ENCODE data around the gene NID1.
"Not testable (repeated sequence)": the region's sequence is repeated elsewhere in the genome, so short reads cannot be mapped to it uniquely, and the experiment has no call there.

NID1 gene

DNA sequence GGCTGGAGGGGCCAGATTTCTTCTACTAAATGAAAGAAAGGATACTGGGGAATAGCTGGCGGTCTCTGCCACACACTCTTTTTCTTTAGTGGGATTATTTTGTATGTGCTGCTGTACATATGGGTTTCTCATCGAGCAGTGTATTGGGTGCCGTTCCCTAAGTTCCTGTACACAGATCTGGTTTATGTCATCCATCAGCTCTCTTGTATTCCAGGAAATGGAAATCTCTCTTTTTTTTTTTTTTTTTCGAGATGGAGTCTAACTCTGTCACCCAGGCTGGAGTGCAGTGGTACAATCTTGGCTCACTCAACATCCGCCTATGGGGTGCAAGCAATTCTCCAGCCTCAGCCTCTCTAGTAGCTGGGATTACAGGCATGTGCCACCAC is 27.0 kb upstream of the NID1 start:
- DNase-seq: no peak

DNA sequence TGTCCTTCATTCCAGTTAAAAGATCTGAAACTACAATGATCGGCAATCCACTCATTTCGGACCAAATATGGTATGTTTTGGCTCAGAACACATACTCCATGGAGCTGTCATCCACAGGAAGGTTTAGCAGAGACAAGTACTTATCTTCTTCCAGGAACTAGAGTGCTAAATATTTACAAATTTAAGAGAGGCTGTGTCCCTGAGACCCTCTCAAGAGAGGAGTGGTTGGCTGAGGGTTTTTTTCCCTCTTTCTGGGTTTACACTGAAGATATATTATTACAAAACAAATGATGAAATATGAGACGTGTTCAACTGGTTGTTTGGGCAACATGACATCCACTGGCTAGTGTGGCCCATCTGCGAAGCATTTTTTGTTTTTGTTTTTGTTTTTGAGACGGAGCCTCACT is 25.9 kb upstream of the NID1 start:
- no peak for DNase-seq

DNA sequence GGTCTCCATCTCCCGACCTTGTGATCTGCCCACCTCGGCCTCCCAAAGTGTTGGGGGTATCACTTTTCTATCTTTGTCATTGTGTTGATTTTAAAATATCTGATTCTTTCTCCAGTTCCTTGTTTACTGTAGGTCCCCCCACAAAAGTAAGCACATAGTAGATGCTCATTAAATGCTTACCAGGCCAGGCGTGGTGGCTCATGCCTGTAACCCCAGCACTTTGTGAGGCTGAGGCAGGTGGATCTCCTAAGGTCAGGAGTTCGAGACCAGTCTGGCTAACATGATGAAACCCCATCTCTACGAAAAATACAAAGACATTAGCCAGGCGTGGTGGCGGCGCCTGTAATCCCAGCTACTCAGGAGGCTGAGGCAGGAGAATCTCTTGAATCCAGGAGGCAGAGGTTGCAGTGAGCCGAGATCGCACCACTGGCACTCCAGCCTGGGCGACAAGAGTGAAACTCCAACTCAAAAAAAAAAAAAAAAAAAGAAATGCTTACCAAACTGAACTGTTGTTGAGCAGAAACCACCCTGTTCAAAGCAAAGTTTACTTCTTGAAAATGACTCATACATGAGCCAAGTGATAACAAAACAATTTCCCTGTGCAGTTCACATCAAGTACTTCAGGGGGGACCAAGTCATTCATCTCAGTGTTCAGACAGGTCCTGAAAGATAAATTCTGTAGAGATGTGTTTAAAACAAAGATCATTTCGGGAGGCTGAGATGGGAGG is 24.3 kb upstream of the NID1 start:
- DNase-seq: no peak

DNA sequence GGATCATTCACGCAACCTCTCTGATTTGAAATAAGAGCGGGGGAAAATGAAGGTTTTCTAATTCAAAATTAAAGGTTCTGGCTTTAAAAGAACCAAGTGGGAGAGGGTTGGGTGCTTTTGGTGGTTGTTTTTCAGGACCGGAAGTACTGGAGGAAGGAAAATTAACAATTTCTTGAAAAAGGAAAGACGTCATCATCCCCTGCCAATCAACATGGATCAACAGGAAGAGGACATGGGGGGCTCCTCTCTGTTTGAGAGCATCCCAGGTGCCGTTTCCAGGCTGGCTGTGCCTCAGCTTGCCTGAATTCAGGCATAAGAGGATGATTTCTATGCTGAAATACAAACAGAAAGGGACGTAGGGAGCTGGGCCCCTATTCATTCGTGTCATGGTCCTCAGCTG is 21.6 kb upstream of the NID1 start:
- no peak for DNase-seq

DNA sequence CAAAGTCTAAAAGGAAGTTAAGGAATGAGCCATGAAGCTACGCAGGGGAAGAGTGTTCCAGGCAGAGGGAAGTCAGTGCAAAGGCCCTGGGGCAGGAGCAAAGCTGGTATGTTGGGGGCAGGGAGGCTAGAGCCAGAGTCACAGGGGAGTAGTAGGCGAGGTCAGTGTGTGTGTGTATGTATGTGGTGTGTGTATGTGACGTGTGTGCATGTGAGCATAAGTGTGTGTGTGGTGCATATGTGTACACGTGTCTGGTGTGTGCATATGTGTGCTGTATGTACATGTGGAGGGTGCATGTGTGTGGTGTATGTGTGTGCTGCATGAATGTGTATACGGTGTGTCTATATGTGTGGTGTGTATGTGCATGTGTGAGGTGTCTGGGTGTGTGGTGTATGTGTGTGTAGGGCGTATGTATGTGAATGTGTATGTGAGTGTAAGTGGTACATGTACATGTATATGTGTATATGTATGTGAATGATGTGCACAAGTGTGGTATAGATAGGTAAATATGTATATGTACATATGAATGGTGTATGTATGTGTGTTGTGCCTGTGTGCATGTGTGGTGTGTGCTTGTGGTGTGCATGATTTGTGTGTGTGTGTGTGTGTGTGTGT is 20.8 kb upstream of the NID1 start:
- no peak for DNase-seq

DNA sequence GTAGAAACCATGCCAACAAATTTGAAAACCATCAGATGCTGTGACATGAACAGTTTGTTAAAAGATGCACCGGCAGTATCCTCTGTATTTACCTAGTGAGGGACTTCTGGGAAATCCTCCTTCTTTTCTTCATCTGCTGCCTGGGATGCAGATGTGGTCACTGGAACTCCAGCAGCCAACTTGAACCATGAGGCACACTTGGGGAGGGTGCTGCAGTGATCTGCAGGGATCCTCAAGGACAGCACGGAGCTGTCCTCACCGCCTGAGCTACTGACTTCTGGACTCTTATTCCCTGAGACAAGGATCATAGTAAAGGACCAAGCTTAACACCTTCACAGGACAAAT is 19.5 kb upstream of the NID1 start:
- DNase-seq: no peak

DNA sequence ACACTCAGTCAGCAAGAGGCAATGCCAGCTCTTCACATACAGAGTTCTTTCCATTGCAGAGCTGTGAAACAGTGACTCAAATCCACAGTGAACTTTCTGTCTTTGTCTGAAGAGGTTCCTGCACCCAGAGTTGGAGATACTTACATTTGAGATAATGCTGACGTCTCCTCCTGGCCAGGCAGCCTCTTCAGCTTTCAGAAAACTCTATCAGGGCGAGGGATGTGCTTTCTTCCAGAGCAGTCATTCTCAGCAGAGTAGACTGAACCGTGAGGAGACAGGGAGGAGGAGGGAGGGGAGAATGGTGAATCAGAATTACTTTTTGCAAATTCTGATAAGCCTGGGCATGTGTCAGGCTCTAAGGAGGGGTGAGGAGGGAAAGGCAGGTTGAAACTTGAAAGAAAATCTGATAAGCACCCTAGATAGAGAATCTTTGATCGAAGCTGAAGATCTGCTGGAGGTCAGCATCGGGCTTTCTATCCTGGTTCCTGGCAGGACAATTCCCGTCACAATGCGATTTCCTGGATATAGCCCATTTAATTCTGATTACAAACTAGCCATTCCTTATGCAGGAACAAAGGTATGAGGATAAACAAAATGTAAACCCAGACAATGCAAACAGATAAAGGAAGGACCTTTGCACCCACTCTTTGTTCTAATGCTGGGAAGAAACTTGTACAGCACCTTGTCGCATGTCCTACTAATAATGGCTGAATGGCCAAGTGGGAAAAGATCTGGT is 18.9 kb upstream of the NID1 start:
- DNase-seq: no peak

DNA sequence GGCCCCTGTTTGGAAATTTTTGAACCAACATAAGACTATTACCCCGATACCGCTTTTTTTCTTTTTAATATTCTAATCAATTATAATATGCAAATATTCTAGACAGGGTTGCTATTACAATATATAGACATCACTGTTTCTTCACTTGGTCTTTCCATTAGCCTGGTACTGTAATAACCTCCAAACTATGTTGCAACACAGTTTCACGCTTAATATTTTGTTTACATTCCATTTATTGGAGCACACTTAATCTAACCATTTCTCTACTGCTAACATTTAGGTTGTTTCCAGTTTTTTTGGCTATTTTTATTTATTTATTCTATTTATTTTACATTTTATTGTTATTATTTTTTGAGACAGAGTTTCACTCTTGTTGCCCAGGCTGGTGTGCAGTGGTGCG is 17.6 kb upstream of the NID1 start:
- DNase-seq: no peak

DNA sequence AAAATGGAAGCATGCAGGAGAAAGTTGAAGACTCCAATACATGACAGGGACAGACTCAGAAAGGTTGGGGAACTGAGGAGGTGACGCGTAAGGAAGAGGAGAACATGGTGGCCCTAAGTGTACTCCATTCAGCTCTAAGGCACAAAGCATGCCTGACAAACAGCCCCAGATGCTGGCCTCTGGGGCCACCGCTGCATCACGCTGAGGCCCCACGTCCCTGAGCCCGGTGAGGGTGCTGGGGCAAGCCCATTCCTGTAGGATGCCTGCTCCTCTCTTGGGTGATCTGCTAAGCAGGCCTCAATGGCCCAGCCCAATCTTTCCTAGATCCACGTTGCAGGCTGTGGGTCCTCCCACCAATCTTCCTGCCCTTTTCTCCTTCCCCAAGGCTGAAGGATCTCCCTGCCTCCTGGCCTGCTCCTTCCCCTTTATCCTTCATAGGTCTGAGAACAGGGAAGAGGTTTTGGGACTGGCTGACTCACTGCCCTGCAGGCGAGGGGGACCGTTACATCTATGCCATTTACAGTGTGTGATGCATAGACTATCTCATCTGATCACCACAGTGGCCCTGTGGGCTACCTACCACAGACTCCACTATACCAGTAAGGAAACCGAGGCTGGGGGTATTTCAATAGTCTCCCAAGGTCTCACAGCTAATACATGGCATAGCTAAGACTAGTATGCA is 16.8 kb upstream of the NID1 start:
- DNase-seq: no peak

DNA sequence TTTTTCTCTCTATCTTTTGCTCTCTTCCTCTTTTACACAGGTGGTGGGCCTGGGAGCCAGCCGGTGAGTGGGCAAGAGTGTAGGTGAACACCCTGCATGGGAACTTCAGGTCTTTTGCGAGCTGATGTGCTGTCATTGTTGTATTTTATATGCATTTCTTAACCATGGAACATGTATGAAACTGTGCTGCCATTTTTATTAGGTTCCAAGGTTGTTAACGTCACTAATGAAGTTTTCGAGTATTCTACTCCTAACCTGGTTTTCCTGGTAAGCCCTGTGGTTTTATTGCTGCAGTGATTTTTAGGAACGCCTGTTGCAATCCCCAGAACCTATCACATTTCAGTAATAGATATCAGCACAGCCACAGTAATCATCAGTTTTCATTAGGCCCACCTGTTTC is 14.8 kb upstream of the NID1 start:
- no peak for DNase-seq

DNA sequence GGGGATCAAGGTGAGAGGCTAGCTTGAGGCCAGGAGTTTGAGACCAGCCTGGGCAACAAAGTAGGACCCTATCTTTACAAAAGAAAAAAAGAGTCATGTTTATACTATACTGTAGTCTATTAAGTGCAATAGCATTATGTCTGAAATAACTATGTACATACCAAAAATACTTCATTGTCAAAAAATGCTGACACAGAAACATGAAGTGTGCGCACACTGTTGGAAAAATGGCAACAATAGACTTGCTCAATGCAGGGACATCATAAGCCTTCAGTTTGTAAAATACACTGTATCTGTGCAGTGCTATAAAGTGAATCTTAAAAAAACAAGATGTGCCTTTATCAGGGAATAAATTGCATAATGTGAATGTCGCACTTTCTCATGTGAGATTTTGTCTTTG is 14.1 kb upstream of the NID1 start:
- no peak for DNase-seq

DNA sequence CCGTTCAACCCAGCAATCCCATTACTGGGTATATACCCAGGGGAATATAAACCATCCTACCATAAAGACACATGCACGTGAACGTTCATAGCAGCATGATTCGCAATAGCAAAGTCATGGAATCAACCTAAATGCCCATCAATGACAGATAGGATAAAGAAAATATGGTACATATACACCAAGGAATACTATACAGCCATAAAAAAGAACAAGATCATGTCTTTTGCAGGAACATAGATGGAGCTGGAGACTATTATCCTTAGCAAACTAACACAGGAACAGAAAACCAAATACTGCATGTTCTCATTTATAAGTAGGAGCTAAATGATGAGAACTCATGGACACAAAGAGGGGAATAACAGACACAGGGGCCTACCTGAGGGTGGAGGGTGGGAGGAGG is 13.2 kb upstream of the NID1 start:
- not testable (repeated sequence) for DNase-seq

DNA sequence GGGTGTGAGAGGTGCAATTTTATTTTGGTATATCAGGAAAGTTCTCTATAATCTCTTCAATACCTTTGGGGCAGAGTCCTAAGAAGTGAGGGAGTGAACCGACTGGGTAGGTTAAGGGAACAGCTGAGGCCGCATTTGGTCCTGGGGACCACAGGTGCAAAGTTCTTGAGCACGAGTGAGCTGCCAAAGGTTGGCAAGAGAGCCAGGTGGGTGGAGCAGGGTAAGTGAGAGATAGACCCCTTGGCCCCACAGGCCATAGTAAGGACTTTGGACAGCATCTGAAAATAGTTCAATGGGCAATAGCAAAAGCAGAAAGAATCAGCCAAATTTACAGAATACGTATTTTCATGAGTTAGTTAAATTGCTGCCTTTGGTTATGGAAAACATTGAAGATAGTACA is 11.0 kb upstream of the NID1 start:
- no peak for DNase-seq

DNA sequence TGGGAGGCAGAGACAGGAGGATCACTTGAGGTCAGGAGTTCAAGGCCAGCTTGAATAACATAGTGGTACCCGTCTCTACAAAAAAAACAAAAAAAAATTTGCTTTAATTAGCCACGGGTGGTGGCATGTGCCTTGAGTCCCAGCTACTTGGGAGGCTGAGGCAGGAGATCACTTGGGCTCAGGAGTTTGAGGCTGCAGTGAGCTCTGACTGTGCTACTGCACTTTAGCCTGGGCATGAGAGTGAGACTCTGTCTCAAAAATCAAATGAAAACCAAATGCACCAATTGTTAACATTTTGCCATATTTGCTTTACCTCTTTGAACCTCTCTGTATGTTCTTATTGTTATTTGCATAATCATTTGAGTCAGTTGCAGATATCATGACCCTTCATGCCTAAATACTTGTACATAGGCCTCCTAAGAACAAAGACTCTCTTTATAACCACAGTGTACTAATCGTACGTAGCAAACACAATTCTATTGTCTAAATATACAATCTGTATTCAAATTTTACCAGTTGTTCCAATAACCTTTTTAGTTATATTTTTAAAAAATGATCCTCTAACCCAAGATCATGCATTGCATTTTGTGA is 8.5 kb upstream of the NID1 start:
- no peak for DNase-seq

DNA sequence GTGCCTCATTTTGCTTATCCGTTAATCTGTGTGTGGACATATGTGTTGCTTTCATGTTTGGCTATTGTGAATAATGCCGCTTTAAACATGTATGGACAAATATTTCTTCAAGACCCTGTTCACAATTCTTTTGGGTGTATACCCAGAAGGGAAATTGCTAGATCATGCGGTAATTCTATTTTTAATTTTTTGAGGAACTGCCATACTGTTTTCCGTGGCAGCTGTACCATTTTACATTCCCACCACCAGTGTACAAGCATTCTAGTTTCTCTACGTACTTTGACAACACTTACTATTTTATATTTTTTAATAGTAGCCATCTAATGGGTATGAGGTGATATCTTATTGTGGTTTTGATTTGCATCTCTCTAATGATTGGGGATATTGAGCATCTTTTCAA is 7.1 kb upstream of the NID1 start:
- no peak for DNase-seq

DNA sequence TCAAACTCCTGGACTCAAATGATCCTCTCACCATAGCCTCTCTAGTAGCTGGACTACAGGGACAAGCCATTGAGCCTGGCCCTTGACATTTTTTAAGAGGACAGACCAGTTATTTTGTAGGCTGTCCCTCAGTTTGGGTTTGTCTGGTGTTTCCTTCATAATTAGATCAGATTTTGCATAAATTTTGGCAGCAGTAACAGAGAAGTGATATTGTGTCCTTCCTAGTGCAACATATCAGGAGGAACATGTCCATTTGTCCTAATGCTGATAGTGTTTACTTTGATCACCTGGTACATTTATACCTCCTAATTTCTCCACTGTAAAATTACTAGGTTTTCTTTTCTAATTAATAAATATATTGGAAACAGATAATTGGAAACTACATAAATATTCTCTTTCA is 5.9 kb upstream of the NID1 start:
- no peak for DNase-seq

DNA sequence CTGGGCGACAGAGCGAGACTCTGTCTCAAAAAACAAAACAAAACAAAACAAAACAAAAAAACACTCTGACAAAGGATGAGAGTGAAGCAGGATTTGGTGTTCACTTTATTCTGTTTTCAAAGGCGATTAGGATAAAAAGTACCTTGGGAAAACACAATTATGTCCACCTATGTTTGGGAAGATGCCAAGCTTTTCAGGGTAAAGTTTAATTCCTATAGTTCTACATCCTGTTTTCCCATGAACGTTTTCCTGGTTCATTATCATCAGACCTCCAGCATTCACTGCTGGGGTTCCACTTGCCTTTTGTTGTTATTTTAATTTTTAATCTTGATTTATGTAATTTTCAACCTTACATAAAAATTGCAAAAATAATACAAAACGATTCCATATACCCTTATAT is 4.9 kb upstream of the NID1 start:
- DNase-seq: no peak

DNA sequence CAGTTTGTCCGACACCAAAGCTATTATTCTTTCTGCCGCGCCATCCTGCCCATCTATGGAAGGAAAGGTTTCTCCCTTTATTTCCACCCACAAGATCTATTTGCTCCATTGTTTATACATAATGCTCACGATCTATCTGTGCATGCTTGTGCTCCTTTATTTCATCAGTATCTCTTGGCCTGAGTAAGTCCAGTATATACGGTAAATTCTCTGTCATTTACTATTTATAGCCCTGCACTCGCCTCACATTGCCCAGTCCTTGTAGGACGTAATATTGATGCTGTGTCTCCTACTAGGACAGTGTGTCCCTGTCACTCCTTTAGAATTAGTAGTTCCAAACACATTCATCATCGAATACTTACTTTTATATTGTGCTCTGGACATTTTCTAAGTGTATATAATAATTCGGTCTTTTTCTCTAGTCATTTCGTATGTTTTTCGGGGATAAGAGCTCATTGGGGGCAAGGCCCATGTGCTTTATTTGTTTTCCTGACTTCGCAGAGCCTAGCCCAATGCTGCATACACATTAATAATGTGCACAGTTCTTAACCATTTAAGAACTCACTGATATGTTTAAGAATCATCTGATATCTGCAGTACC is 3.1 kb upstream of the NID1 start:
- DNase-seq: no peak

DNA sequence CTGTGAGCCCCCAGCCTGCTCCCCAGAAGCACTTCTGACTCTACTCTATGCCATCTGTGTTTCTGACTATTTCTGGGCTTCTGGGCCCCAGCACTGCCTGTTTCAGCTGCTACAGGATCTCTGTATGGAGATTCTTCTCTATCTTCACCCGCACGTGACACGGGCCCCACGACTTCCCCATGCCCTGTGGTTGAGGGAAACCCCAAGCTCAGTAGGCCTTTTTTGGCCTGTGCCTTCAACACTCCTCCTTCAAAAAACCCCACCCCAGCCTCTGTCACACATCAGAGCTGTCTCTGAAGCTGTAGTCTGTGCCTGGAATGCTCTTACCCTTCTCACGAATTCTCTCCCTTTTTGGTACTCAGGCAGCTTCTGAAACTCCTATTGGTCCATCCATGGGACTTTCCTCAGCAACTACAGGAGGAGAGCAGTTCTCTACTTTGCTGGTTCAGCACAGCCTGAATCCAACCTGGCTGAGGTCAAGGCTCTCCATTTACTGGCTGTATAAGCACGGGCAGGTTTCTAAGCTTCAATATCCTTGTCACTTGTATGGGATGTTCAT is 2.0 kb upstream of the NID1 start:
- peak; percentile 50 for DNase-seq

DNA sequence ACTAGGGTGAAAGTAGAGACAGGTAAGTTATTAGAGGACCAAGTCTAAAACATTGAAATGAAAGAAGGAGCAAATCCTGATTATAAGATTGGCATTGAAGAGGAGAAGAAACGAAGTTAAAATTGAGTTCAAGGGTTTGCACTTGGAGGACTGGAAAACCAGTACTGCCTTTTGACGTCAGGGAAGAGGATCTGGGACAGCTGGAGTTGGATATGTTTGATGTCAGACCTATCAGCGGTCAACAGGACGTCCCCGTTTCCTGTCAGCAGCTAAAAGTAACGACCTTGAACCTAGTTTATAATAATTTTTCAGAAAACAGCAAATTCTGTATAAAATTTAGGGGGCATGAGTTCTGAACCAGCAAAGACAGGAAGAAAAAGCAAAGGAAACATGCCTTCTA is 1.2 kb upstream of the NID1 start:
- DNase-seq: no peak

DNA sequence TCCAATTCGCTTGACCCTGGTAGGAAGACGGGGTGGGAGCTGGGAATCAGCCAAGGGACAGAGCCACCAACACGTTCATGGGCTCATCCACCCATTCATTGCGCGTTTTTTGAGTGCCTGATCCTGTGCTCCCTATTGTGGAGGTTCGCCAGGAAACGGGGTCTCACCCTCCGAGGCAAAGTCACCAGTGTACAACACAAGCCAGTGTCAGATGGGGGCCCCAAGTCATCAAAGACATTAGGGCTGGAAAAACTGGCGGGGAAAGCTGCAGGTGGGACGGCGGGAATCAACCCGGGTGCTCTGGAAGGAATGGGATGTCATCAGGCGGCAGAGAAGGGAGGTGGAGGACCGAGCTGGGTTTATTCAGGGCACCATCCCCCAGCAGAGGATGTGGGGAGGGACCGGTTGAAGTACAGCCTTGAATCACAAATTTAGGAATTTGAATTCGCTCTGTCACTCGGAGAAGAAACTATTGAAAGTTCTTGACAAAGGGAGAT is 667 bp upstream of the NID1 start:
- DNase-seq: no peak

DNA sequence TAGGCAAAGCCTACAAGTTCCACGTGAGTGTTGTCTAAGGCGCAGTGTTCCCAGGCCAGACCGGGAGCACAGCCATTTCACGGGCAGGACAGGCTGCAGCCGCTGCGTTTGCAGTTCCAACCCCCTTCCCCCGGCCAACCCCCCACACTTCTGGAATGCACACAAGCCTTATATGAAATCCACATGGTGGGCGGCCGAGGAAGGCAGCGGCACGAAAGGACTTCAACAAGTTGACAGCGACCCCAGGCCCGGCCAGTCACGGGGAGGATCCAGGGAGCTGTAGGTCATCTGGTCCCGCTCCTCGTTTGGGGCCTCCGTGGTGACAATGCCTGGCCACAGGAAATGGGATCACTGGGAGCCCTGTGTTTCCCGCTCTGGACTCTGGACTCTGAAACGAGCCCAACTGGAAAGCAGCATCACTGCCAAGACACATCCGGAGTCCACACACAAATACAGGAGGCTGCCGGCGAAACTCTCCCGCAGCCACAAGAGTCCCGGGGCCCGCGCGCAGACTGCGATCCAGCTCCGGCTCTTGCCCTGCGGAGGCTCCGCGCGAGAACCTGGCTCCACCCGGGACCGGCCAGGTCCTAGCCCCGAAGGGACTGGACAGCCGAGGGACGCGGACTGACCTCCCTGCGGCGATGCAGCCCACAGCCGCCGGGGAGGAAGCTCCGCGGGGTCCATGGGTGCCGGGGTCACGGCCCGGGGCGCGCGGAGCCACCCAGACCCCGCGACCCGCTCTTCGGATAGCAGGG is 794 bp downstream of the NID1 start:
- no peak for DNase-seq
